Fibroblast of lung (primary cell): Measurements from ENCODE around the gene NRDE2.
A peak's percentile ranks its signal among the peaks of the same experiment; 100 is the strongest.

ENCODE experiments used
- EZH2 ChIP-seq: IDR thresholded peaks from 2 replicates; pipeline ENCODE4 v1.5.1; 2012; ENCODE audit warnings: low read length, control low read depth, mild to moderate bottlenecking; ENCODE audit errors: missing control alignments
- TF ChIP-seq, protein P1 (sequence below), 2 donors: IDR thresholded peaks in 1 of 2; conservative IDR thresholded peaks in 1 of 2; 1 replicate in 1 of 2; 2 replicates in 1 of 2; pipeline ENCODE4 v1.5.1; 2011 to 2012; ENCODE audit warnings: low read length in 2 of 2, control low read depth in 1 of 2, inconsistent platforms in 1 of 2, low read depth in 1 of 2, mild to moderate bottlenecking in 1 of 2

- TF ChIP-seq, protein P1, sequence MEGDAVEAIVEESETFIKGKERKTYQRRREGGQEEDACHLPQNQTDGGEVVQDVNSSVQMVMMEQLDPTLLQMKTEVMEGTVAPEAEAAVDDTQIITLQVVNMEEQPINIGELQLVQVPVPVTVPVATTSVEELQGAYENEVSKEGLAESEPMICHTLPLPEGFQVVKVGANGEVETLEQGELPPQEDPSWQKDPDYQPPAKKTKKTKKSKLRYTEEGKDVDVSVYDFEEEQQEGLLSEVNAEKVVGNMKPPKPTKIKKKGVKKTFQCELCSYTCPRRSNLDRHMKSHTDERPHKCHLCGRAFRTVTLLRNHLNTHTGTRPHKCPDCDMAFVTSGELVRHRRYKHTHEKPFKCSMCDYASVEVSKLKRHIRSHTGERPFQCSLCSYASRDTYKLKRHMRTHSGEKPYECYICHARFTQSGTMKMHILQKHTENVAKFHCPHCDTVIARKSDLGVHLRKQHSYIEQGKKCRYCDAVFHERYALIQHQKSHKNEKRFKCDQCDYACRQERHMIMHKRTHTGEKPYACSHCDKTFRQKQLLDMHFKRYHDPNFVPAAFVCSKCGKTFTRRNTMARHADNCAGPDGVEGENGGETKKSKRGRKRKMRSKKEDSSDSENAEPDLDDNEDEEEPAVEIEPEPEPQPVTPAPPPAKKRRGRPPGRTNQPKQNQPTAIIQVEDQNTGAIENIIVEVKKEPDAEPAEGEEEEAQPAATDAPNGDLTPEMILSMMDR (conservative IDR thresholded peaks at IDR 0.05 in 1 of 2, IDR thresholded peaks at IDR 0.05 in 1 of 2; ENCODE audit: low read depth in 1 of 2, low read length in 2 of 2) = peak in 1 of 2 donors; percentile 18
- no peak for TF ChIP-seq EZH2
These were observed 37.7 kb downstream of the NRDE2 start for GRCh38 chr14:90293766-90294730.
